SK-N-MC (cell line): ENCODE measurements around the gene LTBP2.

Source experiments
- EZH2 ChIP-seq: fragments of 200-600 bp; sonication (generic); IDR thresholded peaks from one replicate; pipeline ENCODE4 v1.6.1; 2017; ENCODE audit warnings: antibody characterized with exemption
- POLR2AphosphoS5 ChIP-seq: IDR thresholded peaks from 2 replicates; pipeline ENCODE4 v1.6.1; 2012; ENCODE audit warnings: mild to moderate bottlenecking, low read depth, low read length, borderline replicate concordance

DNA sequence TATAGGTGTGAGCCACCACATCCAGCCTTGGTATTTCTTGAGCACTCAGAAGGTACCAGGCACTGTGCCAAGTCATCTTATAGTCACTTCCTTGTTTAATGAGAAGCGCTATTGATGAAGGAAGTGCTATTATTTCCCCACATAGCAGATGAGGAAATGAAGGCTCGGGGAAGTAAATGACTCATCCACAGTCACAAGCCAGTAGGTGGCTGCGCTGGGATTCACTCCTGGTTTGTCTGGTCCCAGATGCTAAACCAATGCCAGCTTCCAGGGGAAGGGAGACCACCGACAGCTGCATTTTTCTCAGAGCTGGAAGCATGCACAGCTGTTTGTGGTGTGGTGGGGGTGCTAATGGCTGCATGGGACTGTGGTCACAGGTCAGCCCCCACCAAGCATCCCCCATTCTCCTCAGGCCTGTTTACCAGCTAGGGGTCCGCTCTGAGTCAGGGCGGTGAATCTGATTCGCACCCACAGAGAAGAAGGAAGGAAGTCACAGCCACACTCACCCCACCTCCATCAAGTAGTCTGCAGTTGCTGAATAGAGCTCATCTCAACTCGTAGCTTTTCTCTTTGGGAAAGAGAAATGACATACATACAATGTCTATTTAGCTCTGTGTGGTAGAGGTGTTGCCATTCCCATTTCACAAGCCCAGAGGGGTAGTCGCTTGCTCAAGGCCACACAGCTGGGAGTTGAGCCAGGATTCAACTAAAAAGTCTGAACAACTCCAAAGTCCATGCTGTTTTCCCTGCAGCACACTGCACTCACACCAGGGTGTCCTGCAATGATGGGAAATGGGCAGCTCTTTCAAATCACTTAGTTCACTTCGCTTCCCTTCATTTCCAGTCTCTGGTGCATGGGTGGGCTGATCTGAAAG lies 6.3 kb upstream of the LTBP2 start:
- TF ChIP-seq POLR2AphosphoS5 (no peak), EZH2 (no peak)
